DMS114 treated with DMSO at 0.1 percent for 48 hours (cell line): ENCODE measurements around the gene PARPBP.
"Not testable (repeated sequence)": the region's sequence is repeated elsewhere in the genome, so short reads cannot be mapped to it uniquely, and the experiment has no call there.

ENCODE experiments used
- DNase-seq: peaks from one replicate; lab custom pipeline; 2025; ENCODE audit not compliant: unreplicated experiment; lab: John Stamatoyannopoulos, UW

PARPBP gene

DNA sequence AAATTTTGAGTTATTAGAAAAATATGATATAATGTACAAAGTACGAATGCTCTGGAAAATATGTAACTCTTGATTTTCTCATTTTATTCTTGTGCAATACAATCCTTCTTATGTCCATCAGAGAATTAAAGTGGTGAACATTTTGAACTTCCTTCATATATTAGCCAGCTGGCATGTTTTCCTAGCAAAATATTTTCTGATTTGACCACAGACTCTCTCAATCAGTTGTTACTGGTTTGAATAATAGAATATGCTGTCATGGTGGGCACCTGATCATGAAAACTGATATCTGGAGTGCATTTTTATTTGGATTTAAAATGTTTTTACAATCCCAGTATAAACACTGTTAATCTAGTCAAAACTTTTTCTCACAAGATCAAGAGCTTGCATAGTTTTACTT is 24.2 kb downstream of the PARPBP start:
- DNase-seq: no peak

- not testable (repeated sequence) for DNase-seq
Measured at GRCh38 chr12:102147062-102147587, 27.1 kb downstream of the PARPBP start.

DNA sequence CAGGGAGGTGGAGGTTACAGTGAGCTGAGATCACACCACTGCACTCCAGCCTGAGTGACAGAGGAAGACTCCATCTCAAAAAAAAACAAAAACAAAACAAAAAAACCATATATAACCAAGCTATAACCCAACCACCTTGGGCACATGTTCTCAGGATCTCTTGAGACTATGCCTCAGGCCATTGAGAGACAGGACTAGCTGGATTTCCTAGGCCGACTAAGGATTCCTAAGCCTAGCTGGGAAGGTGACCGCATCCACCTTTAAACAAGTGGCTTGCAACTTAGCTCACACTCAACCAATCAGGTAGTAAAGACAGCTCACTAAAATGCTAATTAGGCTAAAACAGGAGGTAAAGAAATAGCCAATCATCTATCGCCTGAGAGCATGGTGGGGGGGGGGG is 35.2 kb downstream of the PARPBP start:
- DNase-seq: not testable (repeated sequence)

GRCh38 chr12:102163383-102163782 is 43.4 kb downstream of the PARPBP start:
- no peak for DNase-seq

- DNase-seq: no peak
Measured at GRCh38 chr12:102167821-102168604, 48.0 kb downstream of the PARPBP start.

GRCh38 chr12:102169922-102170621 is 50.1 kb downstream of the PARPBP start:
- DNase-seq: no peak

GRCh38 chr12:102171951-102172350 is 52.0 kb downstream of the PARPBP start:
- no peak for DNase-seq

DNA sequence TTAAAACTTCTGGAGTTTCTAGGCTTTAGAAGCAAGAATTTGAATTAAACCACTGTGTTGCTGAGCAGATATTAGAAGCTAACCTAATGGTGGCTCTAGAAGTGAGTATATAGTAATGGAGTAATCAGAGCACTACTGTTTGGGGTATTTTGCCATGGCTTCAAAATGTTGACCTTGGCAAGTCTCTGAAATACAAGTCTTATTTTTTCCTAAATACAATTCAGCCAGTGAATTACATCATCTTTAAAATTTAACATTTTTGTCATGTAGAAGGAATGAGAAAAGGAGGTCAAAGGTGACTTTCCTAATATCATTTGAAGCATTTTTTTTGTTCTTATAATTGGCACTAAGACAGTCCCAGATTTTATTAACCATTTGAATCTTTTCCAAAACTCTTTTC is 52.5 kb downstream of the PARPBP start:
- no peak for DNase-seq

DNA sequence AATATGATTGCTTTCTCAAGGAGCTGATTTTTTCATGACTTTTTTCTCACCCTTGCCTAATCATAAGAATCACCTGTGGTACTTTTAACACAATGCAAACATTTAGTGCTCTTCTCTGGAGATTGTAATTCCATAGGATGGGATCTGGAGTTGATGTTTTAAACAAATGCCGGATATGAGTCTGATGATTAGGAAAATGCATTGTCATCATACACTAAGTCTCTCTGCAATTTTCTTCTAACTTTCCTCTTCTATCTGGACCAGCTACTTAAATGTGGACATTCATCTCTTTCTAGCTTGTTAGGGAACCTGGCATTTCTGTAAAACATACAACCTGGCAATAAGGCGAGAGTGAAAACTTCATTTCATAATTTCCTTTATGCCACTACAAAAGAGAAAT is 54.1 kb downstream of the PARPBP start:
- DNase-seq: no peak

DNA sequence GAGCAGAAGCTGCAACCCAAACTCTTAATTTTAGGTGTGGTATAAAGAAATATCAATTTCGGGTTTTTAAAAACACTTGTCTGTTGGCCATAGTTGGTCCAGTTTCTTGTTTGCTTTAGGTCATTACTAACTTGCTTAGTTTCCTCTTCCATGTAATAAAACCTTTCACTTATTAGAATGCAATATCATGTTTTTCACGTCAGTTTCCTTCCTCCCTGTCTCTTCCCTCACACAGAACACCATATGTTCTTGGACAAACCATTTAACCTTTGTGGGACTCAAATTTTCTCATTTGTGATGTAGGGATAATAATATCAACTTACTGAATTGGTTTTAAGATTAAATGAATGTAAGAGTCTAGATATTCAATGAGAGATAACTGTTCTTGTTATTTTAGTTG is 54.8 kb downstream of the PARPBP start:
- DNase-seq: no peak

- no peak for DNase-seq
Measured at GRCh38 chr12:102182635-102183034, 62.7 kb downstream of the PARPBP start.

DNA sequence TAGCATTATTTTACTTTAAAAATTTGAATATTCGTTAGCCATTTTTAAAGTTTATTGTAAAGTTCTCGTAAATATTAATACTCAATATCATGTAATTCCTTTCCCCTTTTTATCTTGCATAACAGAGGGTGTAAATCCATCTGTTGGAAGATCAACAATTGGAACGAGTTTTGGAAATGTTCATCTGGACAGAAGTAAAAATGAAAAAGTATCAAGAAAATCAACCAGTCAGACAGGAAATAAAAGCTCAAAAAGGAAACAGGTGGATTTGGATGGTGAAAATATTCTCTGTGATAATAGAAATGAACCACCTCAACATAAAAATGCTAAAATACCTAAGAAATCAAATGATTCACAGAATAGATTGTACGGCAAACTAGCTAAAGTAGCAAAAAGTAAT is 75.8 kb downstream of the PARPBP start:
- no peak for DNase-seq

GRCh38 chr12:102197789-102198188 is 77.8 kb downstream of the PARPBP start, which contains the start of gene PMCH:
Gene PMCH (minus strand): TSS chr12:102197833. CDS start chr12:102197770, 63 bp downstream.
- DNase-seq: no peak

DNA sequence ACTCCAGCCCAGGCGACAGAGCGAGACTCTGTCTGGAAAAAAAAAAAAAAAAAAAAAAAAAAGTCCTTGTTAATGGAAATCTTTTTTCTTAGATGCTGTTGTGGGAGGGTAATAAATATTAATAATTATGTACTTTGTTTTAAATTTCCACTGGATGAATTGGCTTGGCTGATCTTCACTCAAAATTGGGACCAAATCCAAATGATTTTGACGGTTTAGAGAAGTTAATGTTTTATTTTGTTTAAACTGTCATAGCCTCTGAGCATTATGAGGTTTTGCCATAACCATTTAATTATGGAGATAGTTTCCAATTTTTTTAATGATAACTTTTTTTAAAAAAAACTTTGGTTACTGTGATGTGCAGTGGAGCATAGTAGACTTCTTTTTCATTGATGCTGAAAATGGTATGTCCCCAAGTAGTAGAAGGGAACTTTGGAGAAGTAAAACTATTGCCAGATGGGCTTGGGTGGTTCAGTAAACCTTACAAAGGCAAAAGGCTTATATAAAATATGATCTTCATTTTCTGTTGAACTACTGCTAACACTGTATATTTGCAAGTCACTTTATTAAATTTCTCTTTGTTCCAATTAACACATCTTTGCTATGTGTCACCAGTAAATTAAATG is 81.6 kb downstream of the PARPBP start:
- no peak for DNase-seq

DNA sequence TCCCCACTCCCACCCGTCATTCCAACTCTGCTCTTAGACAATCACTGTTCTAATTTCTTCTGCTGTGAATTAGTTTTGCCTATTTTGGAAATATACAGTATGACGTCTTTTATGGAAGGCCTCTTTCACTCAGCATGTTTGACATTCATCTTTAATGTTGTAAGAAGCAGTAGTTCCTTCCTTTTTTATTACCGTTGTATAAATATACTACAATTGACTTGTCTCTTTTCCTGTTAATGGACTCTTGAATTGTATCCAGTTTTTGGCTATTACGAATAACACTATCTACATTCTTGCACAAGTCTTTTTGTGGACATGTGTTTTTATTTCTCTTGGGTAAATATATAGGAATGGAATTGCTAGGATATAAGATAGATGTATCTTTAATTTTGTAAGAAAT is 82.6 kb downstream of the PARPBP start:
- DNase-seq: no peak

DNA sequence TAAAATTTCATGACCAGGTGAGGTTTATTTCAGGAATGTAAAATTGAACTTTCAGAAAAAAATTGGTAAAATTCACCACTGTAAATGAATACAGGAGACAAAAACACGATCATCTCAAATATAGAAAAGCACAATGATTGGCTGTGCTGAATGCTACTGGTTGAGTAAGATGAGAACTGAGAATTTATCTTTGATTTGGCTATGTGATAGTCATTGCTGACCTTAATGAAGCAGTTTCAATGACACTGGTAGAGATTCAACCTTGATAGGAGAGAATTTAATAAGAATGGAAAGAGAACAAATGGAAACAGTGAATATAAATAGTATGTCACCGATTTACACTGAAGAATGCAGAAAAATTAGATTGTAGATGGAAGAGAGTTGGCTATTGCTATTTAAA is 84.0 kb downstream of the PARPBP start:
- no peak for DNase-seq

DNA sequence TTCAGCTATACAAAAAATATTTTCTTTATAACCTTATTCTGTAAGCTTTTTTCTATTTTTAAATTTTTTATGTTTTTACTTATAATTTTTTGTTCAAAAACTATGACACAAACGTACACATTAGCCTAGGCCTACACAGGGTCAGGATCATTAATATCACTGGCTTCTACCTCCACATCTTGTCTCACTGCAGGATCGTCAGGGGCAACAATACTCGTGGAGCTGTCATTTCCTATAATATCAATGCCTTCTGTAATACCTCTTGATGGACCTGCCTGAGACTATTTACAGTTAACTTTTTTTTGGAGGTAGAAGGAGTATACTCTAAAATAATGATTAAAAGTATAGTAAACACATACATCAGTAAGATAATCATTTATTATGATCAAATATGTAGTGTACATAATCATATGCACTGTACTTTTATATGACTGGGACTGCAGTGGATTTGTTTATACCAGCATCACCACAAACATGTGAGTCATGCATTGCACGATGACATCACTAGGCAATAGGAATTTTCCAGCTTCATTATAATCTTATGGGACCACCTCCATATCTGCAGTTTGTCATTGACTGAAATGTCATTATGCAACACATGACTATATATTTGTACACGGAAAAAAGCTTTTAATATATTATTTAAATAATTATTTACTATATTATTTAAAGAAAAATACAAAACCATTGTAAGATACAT is 96.2 kb downstream of the PARPBP start:
- no peak for DNase-seq

DNA sequence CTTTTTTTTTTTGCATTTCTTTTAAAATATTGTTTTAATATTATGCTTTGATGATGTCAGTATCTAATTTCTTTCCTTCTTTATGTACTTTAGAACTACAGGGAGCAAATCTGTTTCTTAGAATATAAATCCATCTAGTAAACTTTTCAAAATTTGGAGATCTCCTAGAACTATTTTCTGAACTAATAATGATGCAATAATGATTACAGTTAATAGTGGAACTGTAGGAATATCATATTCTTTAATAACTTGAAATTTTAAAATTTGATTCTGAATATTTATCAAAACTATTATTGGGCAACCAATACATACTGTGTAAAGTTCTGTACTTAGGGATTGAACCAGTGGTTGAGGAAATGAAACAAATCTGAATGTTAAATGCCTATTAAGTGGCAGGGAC is 100.8 kb downstream of the PARPBP start:
- no peak for DNase-seq

GRCh38 chr12:102227954-102228353 is 108.0 kb downstream of the PARPBP start:
- DNase-seq: no peak

DNA sequence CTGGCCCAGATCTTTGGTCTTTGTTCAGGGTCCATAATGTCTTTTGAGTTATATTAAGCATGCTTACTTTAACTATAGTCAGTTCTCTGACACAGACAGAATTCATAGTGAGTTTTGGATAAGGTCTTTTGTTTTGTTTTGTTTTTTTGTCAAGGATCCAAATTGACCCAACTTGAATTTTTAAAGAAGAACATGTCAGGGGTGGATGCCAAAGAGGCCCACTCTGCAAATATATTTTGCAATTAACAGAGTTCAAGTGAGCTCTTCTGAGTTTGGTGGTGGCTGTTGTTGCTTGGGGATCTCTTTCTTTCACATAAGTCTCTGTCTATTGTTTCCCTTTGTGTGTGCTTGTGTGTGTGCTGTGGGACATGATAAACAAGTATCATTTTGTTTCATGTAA is 112.1 kb downstream of the PARPBP start:
- no peak for DNase-seq

DNA sequence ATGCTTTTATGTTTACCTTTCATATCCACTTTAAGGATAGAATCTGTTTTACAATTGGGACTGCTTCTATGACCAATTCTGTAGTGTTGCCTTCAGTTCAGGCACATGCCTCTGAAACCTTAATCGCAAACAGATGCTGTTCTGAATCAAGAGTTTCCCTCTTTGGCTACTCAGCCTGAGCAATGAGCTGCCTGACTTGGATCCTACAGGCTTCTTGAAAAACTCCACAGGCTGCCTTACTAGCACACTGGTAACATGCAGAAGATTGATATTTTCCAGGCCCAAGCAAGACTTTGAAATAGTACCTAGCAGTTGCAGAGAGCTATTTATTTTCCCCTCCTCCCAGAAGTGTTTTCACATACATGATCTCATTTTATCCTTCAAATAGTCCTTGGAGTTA is 112.5 kb downstream of the PARPBP start:
- DNase-seq: no peak
